B cell (primary cell): Measurements from ENCODE around the gene ANTXRL. TPM values are rescaled to one million over a fixed set of nuclear protein-coding genes. Genes with fewer than 3 reads are reported as not detected.
"Not testable (repeated sequence)": the region's sequence is repeated elsewhere in the genome, so short reads cannot be mapped to it uniquely, and the experiment has no call there.

Experiments used
- ATAC-seq: fragments of 200-7000 bp; cut with Tn5 transposase; one replicate; pipeline ENCODE4 v1.10.0; 2021; ENCODE audit warnings: low read depth, mild to moderate bottlenecking, moderate number of reproducible peaks, moderate library complexity
- CTCF ChIA-PET: fragments of 350-600 bp; sonication (Branson Sonifier 250); formaldehyde crosslinking; loops from one replicate; lab custom pipeline; 2021; ENCODE audit warnings: antibody characterized with exemption, inconsistent platforms; lab: Charles Lee
- POLR2A ChIA-PET: fragments of 350-600 bp; sonication (Branson Sonifier 250); formaldehyde crosslinking; loops from one replicate; lab custom pipeline; 2021; ENCODE audit warnings: antibody characterized with exemption; lab: Charles Lee
- DNase-seq: peaks from one replicate; pipeline ENCODE4 v3.0.0; 2013
- H2AFZ ChIP-seq: 2 replicates; pipeline ENCODE4 v1.6.1; 2012; ENCODE audit warnings: mild to moderate bottlenecking, low read depth, low read length; ENCODE audit not compliant: insufficient read depth, poor library complexity, severe bottlenecking
- H3K27ac ChIP-seq, 2 donors: 1 replicate in 1 of 2; 2 replicates in 1 of 2; pipeline ENCODE4 v1.5.1; 2012 to 2013; ENCODE audit warnings: low read length in 2 of 2, mild to moderate bottlenecking in 2 of 2, moderate library complexity in 1 of 2
- H3K27me3 ChIP-seq, 4 experiments: fragments of 200-600 bp in 1 of 4; sonication (generic) in 1 of 4; replicated peaks in 1 of 4; 1 replicate in 2 of 4; 2 replicates in 2 of 4; pipeline versions ENCODE4 v1.6.1 to v1.7.0; 2013 to 2016; ENCODE audit warnings: low read length in 3 of 4, mild to moderate bottlenecking in 2 of 4, mixed read lengths in 1 of 4, moderate library complexity in 1 of 4; ENCODE audit not compliant: insufficient read depth in 4 of 4, control insufficient read depth in 3 of 4; ENCODE audit errors: control extremely low read depth in 1 of 4
- H3K36me3 ChIP-seq, 2 experiments: replicated peaks in 1 of 2; 1 replicate in 1 of 2; 2 replicates in 1 of 2; pipeline versions ENCODE4 v1.6.1 to v1.7.1; 2013; ENCODE audit warnings: low read length in 1 of 2; ENCODE audit not compliant: insufficient read depth in 2 of 2, control insufficient read depth in 1 of 2; ENCODE audit errors: control extremely low read depth in 1 of 2, extremely low read depth in 1 of 2
- H3K4me1 ChIP-seq, 2 donors: fragments of 200-600 bp in 1 of 2; sonication (generic) in 1 of 2; 1 replicate in 1 of 2; 2 replicates in 1 of 2; pipeline versions ENCODE4 v1.5.1 to v1.6.1; 2013 to 2017; ENCODE audit warnings: low read length in 2 of 2; ENCODE audit not compliant: control insufficient read depth in 2 of 2, insufficient read depth in 2 of 2
- H3K4me2 ChIP-seq: replicated peaks from 2 replicates; pipeline ENCODE3; 2012; ENCODE audit warnings: mild to moderate bottlenecking, low read depth, low read length; ENCODE audit not compliant: poor library complexity, severe bottlenecking
- H3K4me3 ChIP-seq, 5 experiments: fragments of 200-600 bp in 1 of 5; sonication (generic) in 1 of 5; 1 replicate in 3 of 5; 2 replicates in 2 of 5; pipeline versions ENCODE4 v1.5.1 to v1.7.0; 2011 to 2016; ENCODE audit warnings: low read length in 4 of 5, mild to moderate bottlenecking in 4 of 5, low read depth in 2 of 5, control low read depth in 1 of 5, moderate library complexity in 1 of 5; ENCODE audit not compliant: insufficient read depth in 1 of 5; ENCODE audit errors: control extremely low read depth in 1 of 5, extremely low read depth in 1 of 5
- H3K79me2 ChIP-seq: fragments of 200-600 bp; sonication (generic); one replicate; pipeline ENCODE4 v1.6.0; 2016; ENCODE audit warnings: low read length; ENCODE audit not compliant: control insufficient read depth, insufficient read depth
- H3K9ac ChIP-seq: fragments of 200-600 bp; sonication (generic); 2 replicates; pipeline ENCODE4 v1.6.1; 2017; ENCODE audit warnings: mild to moderate bottlenecking, low read length, moderate library complexity
- H3K9me3 ChIP-seq, 3 donors: one replicate each; pipeline versions ENCODE4 v1.6.1 to v1.7.1; 2013; ENCODE audit warnings: low read length in 2 of 3; ENCODE audit not compliant: control insufficient read depth in 2 of 3, insufficient read depth in 1 of 3; ENCODE audit errors: control extremely low read depth in 1 of 3
- H4K20me1 ChIP-seq: 2 replicates; pipeline ENCODE4 v1.6.0; 2012; ENCODE audit warnings: mild to moderate bottlenecking, low read length; ENCODE audit not compliant: insufficient read depth, control insufficient read depth, poor library complexity, severe bottlenecking
- H3K27ac Mint-ChIP-seq: one replicate; pipeline ENCODE4 v1.8.0; 2021; ENCODE audit warnings: mixed read lengths
- H3K27me3 Mint-ChIP-seq: one replicate; pipeline ENCODE4 v1.8.0; 2021; ENCODE audit warnings: mixed read lengths
- H3K4me1 Mint-ChIP-seq: one replicate; pipeline ENCODE4 v1.8.0; 2021; ENCODE audit warnings: mixed read lengths
- H3K4me3 Mint-ChIP-seq: one replicate; pipeline ENCODE4 v1.8.0; 2021; ENCODE audit warnings: mixed read lengths
- H3K9me3 Mint-ChIP-seq: one replicate; pipeline ENCODE4 v1.8.0; 2022; ENCODE audit warnings: mixed read lengths; ENCODE audit not compliant: insufficient read depth
- EZH2 ChIP-seq: IDR thresholded peaks from 2 replicates; pipeline ENCODE4 v1.6.1; 2012; ENCODE audit warnings: borderline replicate concordance, low read depth, mild to moderate bottlenecking, moderate library complexity, low read length; ENCODE audit not compliant: insufficient read depth, poor library complexity, severe bottlenecking
- WGBS: methylation state at CpG from one replicate; pipeline ENCODE4 v1.1.5; 2013; ENCODE audit warnings: missing lambda C conversion rate; ENCODE audit not compliant: insufficient coverage; 5-methylcytosine and 5-hydroxymethylcytosine counted together
- intact Hi-C: fragments of 100-400 bp; cut with micrococcal nuclease; formaldehyde crosslinking; loops from one replicate; pipeline ENCODE4 v1.10.0; 2022
- polyA plus RNA-seq: library from polyadenylated mRNA; depleted of rRNA; stranded (reverse); fragments of >200 nt; gene quantifications from 2 replicates; pipeline ENCODE4 v1.2.3, GENCODE V29; 2012
- total RNA-seq, 2 donors: library from RNA; stranded (reverse); fragments of 120-200 nt in 1 of 2; gene quantifications; 1 replicate in 1 of 2; 2 replicates in 1 of 2; pipeline versions ENCODE4 v1.2.3 to v1.2.4, GENCODE V29; 2013 to 2022
- TF ChIP-seq, protein P1 (sequence below): fragments of 200-600 bp; IDR thresholded peaks from one replicate; pipeline ENCODE4 v1.8.0; 2022; ENCODE audit warnings: antibody characterized with exemption, mild to moderate bottlenecking

The ANTXRL gene
- total and polyA plus RNA-seq, 2 donors (not counting 1 experiment from before 2014, with no cell fraction given) = not detected

GRCh38 chr10:46282421-46282831 is 4.4 kb upstream of the ANTXRL start:
- Histone ChIP-seq H3K4me2 (peak overlapping the region; percentile 77), H3K9ac (peak overlapping the region; percentile 49), H2AFZ (peak overlapping the region; percentile 77), H3K27me3 (peaks cover 0 to 26% (median 10%) of the 10 kb centered on the region in 4 experiments), H3K4me3 (peak overlapping the region in 4 of 5 experiments; percentile 29 to 60 (median 58)), H3K4me1 (peaks cover 11 to 20% of the 10 kb centered on the region in 2 donors)
- H3K27me3 Mint-ChIP-seq = peaks cover 39% of the 10 kb centered on the region
- 27% methylated on average over 20 of the region's 20 CpGs for WGBS
- H3K4me3 Mint-ChIP-seq = peak overlapping the region; percentile 77
- intact Hi-C loops, DNase-seq, ATAC-seq, H4K20me1 ChIP-seq, POLR2A ChIA-PET, H3K9me3 ChIP-seq, H3K27ac Mint-ChIP-seq, H3K79me2 ChIP-seq, H3K36me3 ChIP-seq, H3K27ac ChIP-seq, H3K9me3 Mint-ChIP-seq: not testable (repeated sequence)
- peaks cover 16% of the 10 kb centered on the region for H3K4me1 Mint-ChIP-seq
- CTCF ChIA-PET = interaction anchor here (1.0 kb wide), 1 partner anchor 176 kb away, joined by 4 read pairs; no protein-coding TSS in a partner anchor

GRCh38 chr10:46282842-46283574 is 3.8 kb upstream of the ANTXRL start:
- CTCF ChIA-PET = interaction anchor here (1.0 to 1.1 kb wide), 2 partner anchors 176 to 1098 kb away, joined by 4 to 5 read pairs; no protein-coding TSS in a partner anchor
- H3K4me3 ChIP-seq = peak overlapping the region in 4 of 5 experiments; percentile 29 to 60 (median 58)
- H3K27ac ChIP-seq = no peak overlapping the region

More at GRCh38 chr10:46282842-46283574, 3.8 kb upstream of the ANTXRL start:
- no peak for TF ChIP-seq EZH2
- TF ChIP-seq, protein P1, sequence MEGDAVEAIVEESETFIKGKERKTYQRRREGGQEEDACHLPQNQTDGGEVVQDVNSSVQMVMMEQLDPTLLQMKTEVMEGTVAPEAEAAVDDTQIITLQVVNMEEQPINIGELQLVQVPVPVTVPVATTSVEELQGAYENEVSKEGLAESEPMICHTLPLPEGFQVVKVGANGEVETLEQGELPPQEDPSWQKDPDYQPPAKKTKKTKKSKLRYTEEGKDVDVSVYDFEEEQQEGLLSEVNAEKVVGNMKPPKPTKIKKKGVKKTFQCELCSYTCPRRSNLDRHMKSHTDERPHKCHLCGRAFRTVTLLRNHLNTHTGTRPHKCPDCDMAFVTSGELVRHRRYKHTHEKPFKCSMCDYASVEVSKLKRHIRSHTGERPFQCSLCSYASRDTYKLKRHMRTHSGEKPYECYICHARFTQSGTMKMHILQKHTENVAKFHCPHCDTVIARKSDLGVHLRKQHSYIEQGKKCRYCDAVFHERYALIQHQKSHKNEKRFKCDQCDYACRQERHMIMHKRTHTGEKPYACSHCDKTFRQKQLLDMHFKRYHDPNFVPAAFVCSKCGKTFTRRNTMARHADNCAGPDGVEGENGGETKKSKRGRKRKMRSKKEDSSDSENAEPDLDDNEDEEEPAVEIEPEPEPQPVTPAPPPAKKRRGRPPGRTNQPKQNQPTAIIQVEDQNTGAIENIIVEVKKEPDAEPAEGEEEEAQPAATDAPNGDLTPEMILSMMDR = no peak
- H3K9me3 ChIP-seq = no peaks in the 10 kb centered on the region
- DNase-seq (peak; percentile 70), ATAC-seq (peak; percentile 80)
- intact Hi-C loops = no loop called here
- H3K79me2 ChIP-seq = no peaks in the 10 kb centered on the region
- peaks cover 0 to 26% (median 10%) of the 10 kb centered on the region in 4 experiments for H3K27me3 ChIP-seq
- H4K20me1 ChIP-seq = no peaks in the 10 kb centered on the region
- POLR2A ChIA-PET = no interaction called here
- H3K4me1 ChIP-seq = peaks cover 11 to 20% of the 10 kb centered on the region in 2 donors
- H3K36me3 ChIP-seq = no peaks in the 10 kb centered on the region
- peak overlapping the region; percentile 77 for H2AFZ ChIP-seq
- peak overlapping the region; percentile 86 for H3K4me3 Mint-ChIP-seq
- no peak overlapping the region for H3K27ac Mint-ChIP-seq
- WGBS = 5% methylated on average over 40 of the region's 51 CpGs
- peak overlapping the region; percentile 49 for H3K9ac ChIP-seq
- H3K4me2 ChIP-seq = peak overlapping the region; percentile 77
- H3K27me3 Mint-ChIP-seq = peaks cover 39% of the 10 kb centered on the region
- peaks cover 16% of the 10 kb centered on the region for H3K4me1 Mint-ChIP-seq
- H3K9me3 Mint-ChIP-seq = no peaks in the 10 kb centered on the region
